CD14-positive monocyte (primary cell): ENCODE measurements around the gene LATS2. TPM values are rescaled to one million over a fixed set of nuclear protein-coding genes. Genes with fewer than 3 reads are reported as not detected.
A peak's percentile ranks its signal among the peaks of the same experiment; 100 is the strongest.

Experiments
- DNase-seq, 3 donors: peaks; one replicate each; pipeline ENCODE4 v3.0.0-alpha.2; 2011 to 2022
- H2AFZ ChIP-seq: 2 replicates; pipeline ENCODE4 v1.6.0; 2012; ENCODE audit warnings: mild to moderate bottlenecking, low read depth, low read length, inconsistent platforms; ENCODE audit not compliant: insufficient read depth, poor library complexity, severe bottlenecking
- H3K27ac ChIP-seq, 2 donors: 1 replicate in 1 of 2; 2 replicates in 1 of 2; pipeline ENCODE4 v1.5.1; 2012 to 2013; ENCODE audit warnings: low read length in 2 of 2, control low read depth in 1 of 2, inconsistent platforms in 1 of 2, low read depth in 1 of 2, mild to moderate bottlenecking in 1 of 2
- H3K27me3 ChIP-seq, 2 donors: one replicate each; pipeline versions ENCODE4 v1.6.0 to v1.6.1; 2011 to 2013; ENCODE audit warnings: low read length in 2 of 2; ENCODE audit not compliant: control insufficient read depth in 2 of 2, insufficient read depth in 2 of 2
- H3K36me3 ChIP-seq, 2 donors: replicated peaks in 1 of 2; 1 replicate in 1 of 2; 2 replicates in 1 of 2; pipeline versions ENCODE4 v1.5.1 to v1.6.1; 2012 to 2013; ENCODE audit warnings: low read length in 2 of 2, control low read depth in 1 of 2, inconsistent platforms in 1 of 2, mild to moderate bottlenecking in 1 of 2; ENCODE audit not compliant: insufficient read depth in 2 of 2, control insufficient read depth in 1 of 2
- H3K4me1 ChIP-seq, 2 donors: 1 replicate in 1 of 2; 2 replicates in 1 of 2; pipeline versions ENCODE4 v1.5.1 to v1.6.1; 2012 to 2013; ENCODE audit warnings: low read length in 2 of 2, control low read depth in 1 of 2, inconsistent platforms in 1 of 2, mild to moderate bottlenecking in 1 of 2, moderate library complexity in 1 of 2; ENCODE audit not compliant: insufficient read depth in 2 of 2, control insufficient read depth in 1 of 2
- H3K4me2 ChIP-seq: replicated peaks from 2 replicates; pipeline ENCODE3; 2012; ENCODE audit warnings: low read length, moderate library complexity, mild to moderate bottlenecking; ENCODE audit not compliant: poor library complexity, severe bottlenecking; ENCODE audit errors: extremely low read depth
- H3K4me3 ChIP-seq, 3 experiments: fragments of 200-600 bp in 1 of 3; sonication (generic) in 1 of 3; replicated peaks in 1 of 3; 1 replicate in 2 of 3; 2 replicates in 1 of 3; pipeline ENCODE4 v1.5.1; 2011 to 2013; ENCODE audit warnings: low read length in 3 of 3, mild to moderate bottlenecking in 3 of 3, control low read depth in 2 of 3, low read depth in 2 of 3, inconsistent platforms in 1 of 3, moderate library complexity in 1 of 3
- H3K79me2 ChIP-seq: 2 replicates; pipeline ENCODE4 v1.6.0; 2012; ENCODE audit warnings: mild to moderate bottlenecking, control low read depth, inconsistent platforms, low read length, moderate library complexity; ENCODE audit not compliant: insufficient read depth
- H3K9ac ChIP-seq: 2 replicates; pipeline ENCODE4 v1.6.0; 2017; ENCODE audit warnings: low read length, mild to moderate bottlenecking; ENCODE audit not compliant: insufficient read depth, poor library complexity, severe bottlenecking
- H3K9me3 ChIP-seq, 2 donors: replicated peaks in 1 of 2; 1 replicate in 1 of 2; 2 replicates in 1 of 2; pipeline versions ENCODE4 v1.5.1 to v1.6.1; 2012 to 2013; ENCODE audit warnings: low read length in 2 of 2, control low read depth in 1 of 2; ENCODE audit not compliant: control insufficient read depth in 1 of 2, insufficient read depth in 1 of 2
- H4K20me1 ChIP-seq: 2 replicates; pipeline ENCODE4 v1.6.0; 2012; ENCODE audit warnings: mild to moderate bottlenecking, low read length, control low read depth, moderate library complexity; ENCODE audit not compliant: insufficient read depth
- H3K27ac Mint-ChIP-seq, 7 donors: one replicate each; pipeline ENCODE4 v1.8.0; 2020; ENCODE audit warnings: mild to moderate bottlenecking in 7 of 7, mixed read lengths in 7 of 7, moderate library complexity in 6 of 7, inconsistent platforms in 2 of 7
- H3K27me3 Mint-ChIP-seq, 3 donors: one replicate each; pipeline ENCODE4 v1.8.0; 2021 to 2022; ENCODE audit warnings: low read depth in 3 of 3, mild to moderate bottlenecking in 3 of 3, mixed read lengths in 3 of 3, moderate library complexity in 3 of 3, inconsistent platforms in 1 of 3
- H3K36me3 Mint-ChIP-seq, 2 donors: one replicate each; pipeline ENCODE4 v1.8.0; 2020; ENCODE audit warnings: mixed read lengths in 2 of 2, inconsistent platforms in 1 of 2, mild to moderate bottlenecking in 1 of 2
- H3K4me1 Mint-ChIP-seq: one replicate; pipeline ENCODE4 v1.8.0; 2020; ENCODE audit warnings: mild to moderate bottlenecking, mixed read lengths
- H3K4me3 Mint-ChIP-seq, 2 donors: one replicate each; pipeline ENCODE4 v1.8.0; 2020; ENCODE audit warnings: mild to moderate bottlenecking in 2 of 2, mixed read lengths in 2 of 2, moderate library complexity in 1 of 2
- H3K9me3 Mint-ChIP-seq, 7 donors: one replicate each; pipeline ENCODE4 v1.8.0; 2020 to 2022; ENCODE audit warnings: mixed read lengths in 7 of 7, mild to moderate bottlenecking in 6 of 7, moderate library complexity in 6 of 7, inconsistent platforms in 2 of 7
- CTCF ChIP-seq: fragments of 200-600 bp; IDR thresholded peaks from one replicate; pipeline ENCODE4 v1.8.0; 2022; ENCODE audit warnings: antibody characterized with exemption, mild to moderate bottlenecking
- WGBS: methylation state at CpG from one replicate; pipeline ENCODE4 v1.1.5; 2013; ENCODE audit warnings: missing lambda C conversion rate; ENCODE audit not compliant: insufficient coverage; 5-methylcytosine and 5-hydroxymethylcytosine counted together
- intact Hi-C, 2 donors: fragments of 100-400 bp; cut with micrococcal nuclease; formaldehyde crosslinking; loops; one replicate each; pipeline versions ENCODE4 v1.15.0 to v1.15.1; 2023
- polyA plus RNA-seq, 3 donors: library from polyadenylated mRNA; depleted of rRNA in 1 of 3; unstranded in 2 of 3; stranded (reverse) in 1 of 3; fragments of 300-500 nt in 2 of 3; fragments of >200 nt in 1 of 3; fragmentation: Illumina TruSeq in 2 of 3; gene quantifications; 1 replicate in 2 of 3; 2 replicates in 1 of 3; pipeline ENCODE4 v1.2.3, GENCODE V29; 2012 to 2021
- small RNA-seq: library from RNA; depleted of rRNA; stranded (forward); fragments of <200 nt; gene quantifications from one replicate; pipeline ENCODE3, GENCODE V24; 2012; ENCODE audit warnings: low read depth; ENCODE audit not compliant: insufficient read length

Gene LATS2
- polyA plus RNA-seq, 3 donors = 0.96 to 11.2 (median 1.0) TPM

GRCh38 chr13:20924758-20925394, 136.5 kb downstream of the LATS2 start:
- Histone ChIP-seq H3K27me3 (no peaks in the 10 kb centered on the region), H3K9ac (no peak overlapping the region), H3K79me2 (no peaks in the 10 kb centered on the region), H2AFZ (no peak overlapping the region), H3K36me3 (no peaks in the 10 kb centered on the region), H3K27ac (no peak overlapping the region), H4K20me1 (no peaks in the 10 kb centered on the region), H3K4me1 (no peaks in the 10 kb centered on the region), H3K9me3 (no peaks in the 10 kb centered on the region), H3K4me2 (no peak overlapping the region), H3K4me3 (no peak overlapping the region)
- WGBS = no CpG with 5 or more reads among the region's 3 CpGs
- Mint-ChIP-seq H3K4me3 (no peak overlapping the region), H3K9me3 (no peaks in the 10 kb centered on the region), H3K4me1 (no peaks in the 10 kb centered on the region), H3K36me3 (no peaks in the 10 kb centered on the region), H3K27ac (no peak overlapping the region), H3K27me3 (peaks cover 0 to 7% (median 4%) of the 10 kb centered on the region in 3 donors)
- peak; percentile 86 for TF ChIP-seq CTCF
- intact Hi-C loops = loop anchor here (5.0 to 10.0 kb wide), 4 partner anchors 210 to 730 kb away; partner anchors contain the start of gene GJB2 (in 1 of the 2)
- peak; percentile 22 to 49 (median 47) for DNase-seq

- TF ChIP-seq CTCF = no peak
- Histone ChIP-seq H3K4me3 (no peak overlapping the region), H3K9ac (no peak overlapping the region), H3K27ac (no peak overlapping the region), H3K36me3 (no peaks in the 10 kb centered on the region), H3K79me2 (no peaks in the 10 kb centered on the region), H2AFZ (no peak overlapping the region), H3K4me2 (no peak overlapping the region), H4K20me1 (no peaks in the 10 kb centered on the region), H3K4me1 (no peaks in the 10 kb centered on the region), H3K27me3 (no peaks in the 10 kb centered on the region), H3K9me3 (no peaks in the 10 kb centered on the region)
- intact Hi-C loops = loop anchor here (5.0 to 10.0 kb wide), 4 partner anchors 208 to 728 kb away; partner anchors contain the start of gene GJB2 (in 1 of the 2)
- Mint-ChIP-seq H3K36me3 (no peaks in the 10 kb centered on the region), H3K9me3 (no peaks in the 10 kb centered on the region), H3K27me3 (peaks cover 0 to 8% (median 0%) of the 10 kb centered on the region in 3 donors), H3K4me3 (no peak overlapping the region), H3K27ac (no peak overlapping the region), H3K4me1 (no peaks in the 10 kb centered on the region)
- no peak for DNase-seq
- 97% methylated on average over 4 of the region's 4 CpGs for WGBS
Measured at GRCh38 chr13:20923272-20923671, 138.1 kb downstream of the LATS2 start.

Small RNA genes lying within 50 kb of the gene (small RNA-seq; reads per million reads assigned to genes)
- gene PPIAP27 (not detected), gene RNU4-9P (not detected)

Other genes with a start within 250 kb of the LATS2 start
- gene XPO4, start 158.8 kb downstream of the LATS2 start, polyA plus RNA-seq = 1 to 10 TPM; 2.9 to 4.4 (median 4.0) TPM
- 100 to 1,000 TPM in 2 of 3 donors, 10 to 100 TPM in 1; 27.6 to 293 (median 270) TPM for gene SAP18, start 78.5 kb upstream of the LATS2 start, polyA plus RNA-seq
- gene SKA3, start 115.0 kb upstream of the LATS2 start, polyA plus RNA-seq = 1 to 10 TPM in 1 of 3 donors, under 1 TPM in 2; 0.12 to 2.5 (median 0.49) TPM
- 10 to 100 TPM in 2 of 3 donors, 1 to 10 TPM in 1; 6.8 to 52.3 (median 41.1) TPM for gene MRPL57, start 115.1 kb upstream of the LATS2 start, polyA plus RNA-seq